Measurements from ENCODE around the gene ZNF527. TPM values are rescaled to one million over a fixed set of nuclear protein-coding genes. Genes with fewer than 3 reads are reported as not detected.
"Not testable (repeated sequence)": the region's sequence is repeated elsewhere in the genome, so short reads cannot be mapped to it uniquely, and the experiment has no call there.

The ZNF527 gene
- 1.8 TPM for polyA plus RNA-seq (2012; ENCODE audit: insufficient read depth, insufficient read length)

- peak; percentile 96 for DNase-seq (ENCODE audit: low read depth, low spot score)
- peak within 1 kb of the TSS; percentile 82 for H3K4me3 ChIP-seq (ENCODE audit: low read length)
Measured at GRCh38 chr19:37370880-37371661, at the start of gene ZNF527. Gene ZNF527, plus strand, starts transcription at chr19:37371099. Its CDS starts 3,100 bp downstream, at chr19:37374199.

- H3K4me3 ChIP-seq (ENCODE audit: low read length): no peak overlapping the region
- no peak for DNase-seq (ENCODE audit: low read depth, low spot score)
Measured at GRCh38 chr19:37329686-37330085, 41.2 kb upstream of the ZNF527 start.

- no peak overlapping the region for H3K4me3 ChIP-seq (ENCODE audit: low read length)
- DNase-seq (ENCODE audit: low read depth, low spot score): no peak
Measured at GRCh38 chr19:37332839-37333238, 38.1 kb upstream of the ZNF527 start.

- H3K4me3 ChIP-seq (ENCODE audit: low read length): no peak overlapping the region
- DNase-seq (ENCODE audit: low read depth, low spot score): no peak
Measured at GRCh38 chr19:37333457-37333856, 37.4 kb upstream of the ZNF527 start.

- H3K4me3 ChIP-seq (ENCODE audit: low read length): peak overlapping the region; percentile 72
- peak; percentile 77 for DNase-seq (ENCODE audit: low read depth, low spot score)
Measured at GRCh38 chr19:37334179-37335071, 36.5 kb upstream of the ZNF527 start.

- no peak for DNase-seq (ENCODE audit: low read depth, low spot score)
- H3K4me3 ChIP-seq (ENCODE audit: low read length): no peak overlapping the region
Measured at GRCh38 chr19:37342753-37343152, 28.1 kb upstream of the ZNF527 start.

- DNase-seq (ENCODE audit: low read depth, low spot score): no peak
- H3K4me3 ChIP-seq (ENCODE audit: low read length): no peak overlapping the region
Measured at GRCh38 chr19:37346091-37346490, 24.8 kb upstream of the ZNF527 start.

GRCh38 chr19:37348060-37348459, 22.8 kb upstream of the ZNF527 start:
- H3K4me3 ChIP-seq (ENCODE audit: low read length): no peak overlapping the region
- no peak for DNase-seq (ENCODE audit: low read depth, low spot score)

GRCh38 chr19:37353968-37354367, 16.9 kb upstream of the ZNF527 start:
- no peak overlapping the region for H3K4me3 ChIP-seq (ENCODE audit: low read length)
- DNase-seq (ENCODE audit: low read depth, low spot score): no peak

GRCh38 chr19:37355901-37356300, 15.0 kb upstream of the ZNF527 start:
- DNase-seq (ENCODE audit: low read depth, low spot score): no peak
- no peak overlapping the region for H3K4me3 ChIP-seq (ENCODE audit: low read length)

GRCh38 chr19:37361994-37362393, 8.9 kb upstream of the ZNF527 start:
- no peak overlapping the region for H3K4me3 ChIP-seq (ENCODE audit: low read length)
- no peak for DNase-seq (ENCODE audit: low read depth, low spot score)

GRCh38 chr19:37362733-37363132, 8.2 kb upstream of the ZNF527 start:
- H3K4me3 ChIP-seq (ENCODE audit: low read length): no peak overlapping the region
- DNase-seq (ENCODE audit: low read depth, low spot score): no peak

- peak overlapping the region; percentile 82 for H3K4me3 ChIP-seq (ENCODE audit: low read length)
- not testable (repeated sequence) for DNase-seq (ENCODE audit: low read depth, low spot score)
Measured at GRCh38 chr19:37370386-37370879, 466 bp upstream of the ZNF527 start.

- no peak for DNase-seq (ENCODE audit: low read depth, low spot score)
- no peak overlapping the region for H3K4me3 ChIP-seq (ENCODE audit: low read length)
Measured at GRCh38 chr19:37389234-37389633, 18.3 kb downstream of the ZNF527 start.

- DNase-seq (ENCODE audit: low read depth, low spot score); H3K4me3 ChIP-seq (ENCODE audit: low read length): not testable (repeated sequence)
Measured at GRCh38 chr19:37391399-37391798, 20.5 kb downstream of the ZNF527 start.

GRCh38 chr19:37401078-37401477, 30.2 kb downstream of the ZNF527 start:
- no peak overlapping the region for H3K4me3 ChIP-seq (ENCODE audit: low read length)
- no peak for DNase-seq (ENCODE audit: low read depth, low spot score)

GRCh38 chr19:37403403-37403802, 32.5 kb downstream of the ZNF527 start:
- no peak for DNase-seq (ENCODE audit: low read depth, low spot score)
- H3K4me3 ChIP-seq (ENCODE audit: low read length): no peak overlapping the region

- not testable (repeated sequence) for DNase-seq (ENCODE audit: low read depth, low spot score); H3K4me3 ChIP-seq (ENCODE audit: low read length)
Measured at GRCh38 chr19:37406140-37406846, 35.4 kb downstream of the ZNF527 start.

- DNase-seq (ENCODE audit: low read depth, low spot score): no peak
- H3K4me3 ChIP-seq (ENCODE audit: low read length): no peak overlapping the region
Measured at GRCh38 chr19:37412700-37413099, 41.8 kb downstream of the ZNF527 start.
